PC-9 (cell line): ENCODE measurements around the gene SPATA21. TPM values are rescaled to one million over a fixed set of nuclear protein-coding genes. Genes with fewer than 3 reads are reported as not detected.

Source experiments
- BruUV-seq: library from RNA; stranded (reverse); fragments of 400-500 nt; replicated peaks from 2 replicates; lab custom pipeline; 2021; lab: Mats Ljungman, UMichigan
- CTCF ChIA-PET: fragments of 300-600 bp; sonication (Branson Sonifier 250); formaldehyde crosslinking; loops from one replicate; lab custom pipeline; 2022; ENCODE audit warnings: antibody characterized with exemption; lab: Charles Lee
- POLR2A ChIA-PET: fragments of 300-600 bp; sonication (Branson Sonifier 250); formaldehyde crosslinking; loops from one replicate; lab custom pipeline; 2022; ENCODE audit warnings: antibody characterized with exemption; ENCODE audit not compliant: unreplicated experiment; lab: Charles Lee
- DNase-seq, 2 experiments: peaks; one replicate each; pipeline versions ENCODE4 v3.0.0 to v3.0.0-alpha.2; 2015 to 2022; ENCODE audit warnings: mixed read lengths in 1 of 2
- H2AFZ ChIP-seq: fragments of 200-600 bp; sonication (generic); 2 replicates; pipeline ENCODE4 v1.8.1; 2017; ENCODE audit warnings: antibody characterized with exemption
- H3F3A ChIP-seq: fragments of 200-600 bp; sonication (generic); 2 replicates; pipeline ENCODE4 v1.8.1; 2017; ENCODE audit warnings: antibody characterized with exemption, mild to moderate bottlenecking, low read depth; ENCODE audit not compliant: insufficient read depth
- H3K27ac ChIP-seq: fragments of 200-600 bp; sonication (generic); 2 replicates; pipeline ENCODE4 v1.6.1; 2016; ENCODE audit warnings: mixed run types
- H3K27me3 ChIP-seq: fragments of 200-600 bp; sonication (generic); 2 replicates; pipeline ENCODE4 v1.6.1; 2016; ENCODE audit warnings: low read depth, mixed run types; ENCODE audit not compliant: insufficient read depth
- H3K36me3 ChIP-seq: fragments of 200-600 bp; sonication (generic); 2 replicates; pipeline ENCODE4 v1.6.1; 2016; ENCODE audit warnings: low read depth, mixed run types
- H3K4me1 ChIP-seq: fragments of 200-600 bp; sonication (generic); replicated peaks from 2 replicates; pipeline ENCODE4 v1.6.1; 2016; ENCODE audit warnings: mixed run types; ENCODE audit not compliant: insufficient read depth
- H3K4me2 ChIP-seq: fragments of 200-600 bp; sonication (generic); 2 replicates; pipeline ENCODE4 v1.6.1; 2017; ENCODE audit warnings: mixed run types
- H3K4me3 ChIP-seq: fragments of 200-600 bp; sonication (generic); 2 replicates; pipeline ENCODE4 v1.6.1; 2016; ENCODE audit warnings: mixed run types
- H3K79me2 ChIP-seq: fragments of 200-600 bp; sonication (generic); 2 replicates; pipeline ENCODE4 v1.6.1; 2017; ENCODE audit warnings: low read depth, mixed run types
- H3K9me2 ChIP-seq: fragments of 200-600 bp; sonication (generic); 2 replicates; pipeline ENCODE4 v1.8.1; 2017; ENCODE audit warnings: mild to moderate bottlenecking; ENCODE audit not compliant: insufficient read depth
- H3K9me3 ChIP-seq: fragments of 200-600 bp; sonication (generic); 2 replicates; pipeline ENCODE4 v1.8.1; 2016; ENCODE audit warnings: low read depth; ENCODE audit not compliant: insufficient read depth
- H4K20me1 ChIP-seq: fragments of 200-600 bp; sonication (generic); 2 replicates; pipeline ENCODE4 v1.8.1; 2017; ENCODE audit not compliant: insufficient read depth
- CTCF ChIP-seq: fragments of 200-600 bp; sonication (generic); conservative IDR thresholded peaks from 2 replicates; pipeline ENCODE4 v1.6.1; 2017; ENCODE audit warnings: mixed run types, antibody characterized with exemption, mild to moderate bottlenecking, moderate library complexity
- EZH2 ChIP-seq: fragments of 200-600 bp; sonication (generic); IDR thresholded peaks from 2 replicates; pipeline ENCODE4 v1.8.0; 2017; ENCODE audit warnings: antibody characterized with exemption, low read depth
- intact Hi-C: fragments of 100-400 bp; cut with micrococcal nuclease; formaldehyde crosslinking; loops from one replicate; pipeline ENCODE4 v1.10.0; 2022; ENCODE audit not compliant: unreplicated experiment
- total RNA-seq: library from RNA; stranded (reverse); gene quantifications from 2 replicates; pipeline ENCODE4 v1.2.3, GENCODE V29; 2021

Gene SPATA21
- total RNA-seq, 1 experiment from 2014 or later = not detected

- intact Hi-C loops = no loop called here
- Histone ChIP-seq H3K36me3 (no peaks in the 10 kb centered on the region), H2AFZ (no peak overlapping the region), H3K9me2 (no peaks in the 10 kb centered on the region), H3K9me3 (no peaks in the 10 kb centered on the region), H3K4me3 (no peak overlapping the region), H3K4me2 (no peak overlapping the region), H3K27ac (no peak overlapping the region), H3K79me2 (peaks cover 20% of the 10 kb centered on the region), H3F3A (no peaks in the 10 kb centered on the region), H4K20me1 (peaks cover 14% of the 10 kb centered on the region; the same call in 1 of the 2 replicates), H3K4me1 (no peaks in the 10 kb centered on the region), H3K27me3 (no peaks in the 10 kb centered on the region)
- ChIA-PET CTCF (no interaction called here), POLR2A (no interaction called here)
- TF ChIP-seq EZH2 (no peak), CTCF (no peak)
- no TSS peak for BruUV-seq
- no peak for DNase-seq
Measured at GRCh38 chr1:16394977-16395376, 42.2 kb downstream of the SPATA21 start.

- BruUV-seq = no TSS peak
- TF ChIP-seq EZH2 = no peak
- TF ChIP-seq CTCF = no peak
- H3K36me3 ChIP-seq = no peaks in the 10 kb centered on the region
- no peak overlapping the region for H3K4me3 ChIP-seq
- no peak overlapping the region for H3K27ac ChIP-seq
- peaks cover 26% of the 10 kb centered on the region for H3K79me2 ChIP-seq
- intact Hi-C loops = no loop called here
- H3F3A ChIP-seq = no peaks in the 10 kb centered on the region
- no peak overlapping the region for H2AFZ ChIP-seq
- H4K20me1 ChIP-seq = peaks cover 15% of the 10 kb centered on the region; the same call in 1 of the 2 replicates
- ChIA-PET CTCF (no interaction called here), POLR2A (no interaction called here)
- H3K4me2 ChIP-seq = no peak overlapping the region
- no peak for DNase-seq
- H3K9me2 ChIP-seq = no peaks in the 10 kb centered on the region
- H3K9me3 ChIP-seq = no peaks in the 10 kb centered on the region
- H3K27me3 ChIP-seq = no peaks in the 10 kb centered on the region
- no peaks in the 10 kb centered on the region for H3K4me1 ChIP-seq
Measured at GRCh38 chr1:16393570-16394521, 43.4 kb downstream of the SPATA21 start.

GRCh38 chr1:16392740-16393569 lies 44.3 kb downstream of the SPATA21 start:
- no TSS peak for BruUV-seq
- no peak overlapping the region for H2AFZ ChIP-seq
- H3K4me1 ChIP-seq = no peaks in the 10 kb centered on the region
- no peaks in the 10 kb centered on the region for H3F3A ChIP-seq
- ChIA-PET POLR2A (no interaction called here), CTCF (no interaction called here)
- no peak for TF ChIP-seq EZH2
- no peak for TF ChIP-seq CTCF
- H3K27me3 ChIP-seq = no peaks in the 10 kb centered on the region
- H3K9me3 ChIP-seq = no peaks in the 10 kb centered on the region
- peaks cover 18% of the 10 kb centered on the region; the same call in 1 of the 2 replicates for H4K20me1 ChIP-seq
- no peak overlapping the region for H3K27ac ChIP-seq
- no peak overlapping the region for H3K4me3 ChIP-seq
- no peak for DNase-seq
- no peak overlapping the region for H3K4me2 ChIP-seq
- H3K36me3 ChIP-seq = no peaks in the 10 kb centered on the region
- H3K79me2 ChIP-seq = peaks cover 35% of the 10 kb centered on the region
- H3K9me2 ChIP-seq = no peaks in the 10 kb centered on the region
- intact Hi-C loops = no loop called here
